IPS-18a (cell line): ENCODE measurements around the gene ATP5F1D.

Experiments
- H3K27ac ChIP-seq: one replicate; pipeline ENCODE4 v1.5.1; 2013; ENCODE audit warnings: low read length
- H3K27me3 ChIP-seq: one replicate; pipeline ENCODE4 v1.6.1; 2013; ENCODE audit warnings: mild to moderate bottlenecking, low read length; ENCODE audit not compliant: control insufficient read depth, insufficient read depth
- H3K36me3 ChIP-seq: one replicate; pipeline ENCODE4 v1.6.1; 2013; ENCODE audit warnings: low read depth, low read length; ENCODE audit not compliant: control insufficient read depth
- H3K4me1 ChIP-seq: one replicate; pipeline ENCODE4 v1.6.1; 2013; ENCODE audit warnings: low read depth, low read length; ENCODE audit not compliant: control insufficient read depth
- H3K4me3 ChIP-seq: one replicate; pipeline ENCODE4 v1.5.1; 2013; ENCODE audit warnings: low read length
- H3K9ac ChIP-seq: one replicate; pipeline ENCODE4 v1.6.1; 2013; ENCODE audit warnings: mild to moderate bottlenecking, low read length, moderate library complexity
- H3K9me3 ChIP-seq: one replicate; pipeline ENCODE4 v1.6.1; 2013; ENCODE audit warnings: low read depth, low read length; ENCODE audit not compliant: control insufficient read depth

The ATP5F1D gene

DNA sequence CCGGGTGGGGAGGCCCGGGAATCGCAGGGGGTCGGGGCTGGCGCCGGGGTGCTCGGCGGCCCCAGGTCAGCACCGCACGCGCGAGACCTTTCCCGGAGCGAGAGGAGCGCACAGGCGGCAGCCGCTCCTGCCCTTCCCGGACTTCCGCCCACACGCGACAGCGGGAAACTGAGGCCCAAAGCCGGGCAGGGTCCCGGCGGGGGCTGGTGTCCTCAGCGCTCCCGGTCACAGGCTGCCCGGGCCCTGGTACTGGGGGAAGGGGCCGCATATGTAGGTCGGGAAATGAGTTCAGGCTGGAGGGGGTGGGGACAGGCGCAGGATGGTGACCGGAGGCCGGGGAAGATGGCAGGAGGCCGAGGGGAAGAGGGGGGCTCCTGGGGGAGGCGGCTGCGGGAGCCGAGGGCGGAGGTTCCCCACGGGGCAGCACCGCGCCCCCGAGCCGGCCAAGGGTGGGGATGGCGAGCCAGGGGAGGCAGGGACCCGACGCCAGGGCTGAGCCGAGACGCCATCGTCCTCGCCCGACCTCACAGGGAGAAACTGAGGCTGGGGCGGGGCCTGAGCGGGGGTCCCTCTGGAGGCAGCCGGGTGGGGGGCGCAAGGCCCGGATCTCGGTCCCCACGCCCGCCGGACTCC lies 4.4 kb upstream of the ATP5F1D start:
- Histone ChIP-seq H3K27me3 (peaks cover 5% of the 10 kb centered on the region), H3K9ac (peak overlapping the region; percentile 9), H3K27ac (no peak overlapping the region), H3K36me3 (peaks cover 7% of the 10 kb centered on the region), H3K4me1 (peaks cover 4% of the 10 kb centered on the region), H3K9me3 (no peaks in the 10 kb centered on the region), H3K4me3 (peak overlapping the region; percentile 65)

GRCh38 chr19:1237754-1238368 lies 3.7 kb upstream of the ATP5F1D start, which contains the start of gene CBARP:
Gene CBARP (minus strand): TSS chr19:1238005. CDS start chr19:1236100, 1,905 bp downstream.
- Histone ChIP-seq H3K36me3 (peaks cover 7% of the 10 kb centered on the region), H3K27ac (no peak within 1 kb of the TSS), H3K4me1 (peaks cover 7% of the 10 kb centered on the region), H3K9ac (peak within 1 kb of the TSS; percentile 9), H3K27me3 (peaks cover 5% of the 10 kb centered on the region), H3K9me3 (no peaks in the 10 kb centered on the region), H3K4me3 (peak within 1 kb of the TSS; percentile 65)

DNA sequence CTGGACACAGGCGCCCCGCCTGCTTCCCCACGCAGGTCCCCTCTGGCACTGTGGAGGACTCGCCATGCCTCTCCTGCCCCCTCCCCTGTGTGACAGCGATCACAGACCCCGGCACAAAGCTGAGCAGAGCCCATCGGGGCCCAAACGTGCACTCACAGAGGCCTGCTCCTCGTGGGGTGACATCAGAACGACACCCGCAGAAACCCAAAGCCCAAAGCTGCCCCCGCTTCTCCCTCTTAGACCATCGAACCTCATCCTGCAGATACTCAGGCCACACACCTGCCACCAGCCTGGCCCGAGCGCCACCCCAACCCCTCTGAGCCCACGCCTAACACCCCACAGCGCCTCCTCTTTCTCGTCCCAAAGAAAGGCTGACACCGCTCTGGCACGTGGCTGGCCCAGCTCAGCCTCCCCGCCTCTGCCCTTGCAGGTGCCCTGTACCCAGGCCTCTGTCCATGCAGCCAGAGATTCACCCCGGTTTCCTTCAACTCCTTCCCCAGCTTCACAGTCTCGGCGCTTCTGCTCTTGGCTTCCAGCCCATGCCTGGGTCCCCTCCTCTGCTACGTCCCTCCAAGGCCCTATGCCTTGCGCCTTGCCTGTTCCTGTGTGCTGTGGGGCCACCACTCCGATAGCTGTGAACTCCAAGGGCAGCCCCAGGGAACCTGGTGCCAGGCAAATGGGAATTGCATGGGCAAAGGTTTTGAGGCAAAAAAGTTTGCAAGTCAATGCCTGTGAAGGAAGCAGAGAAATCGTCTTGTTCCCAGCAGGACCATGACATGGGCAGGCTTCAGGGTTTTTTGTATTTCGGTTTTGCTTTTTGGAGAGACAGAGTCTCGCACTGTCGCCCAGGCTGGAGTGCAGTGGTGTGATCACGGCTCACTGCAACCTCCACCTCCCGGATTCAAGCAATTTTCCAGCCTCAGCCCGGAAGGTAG lies 2.9 kb upstream of the ATP5F1D start:
- H3K4me3 ChIP-seq = peak overlapping the region; percentile 48
- no peak overlapping the region for H3K9ac ChIP-seq
- no peaks in the 10 kb centered on the region for H3K9me3 ChIP-seq
- H3K27ac ChIP-seq = no peak overlapping the region
- peaks cover 5% of the 10 kb centered on the region for H3K27me3 ChIP-seq
- H3K4me1 ChIP-seq = peaks cover 7% of the 10 kb centered on the region
- H3K36me3 ChIP-seq = peaks cover 5% of the 10 kb centered on the region

- Histone ChIP-seq H3K27me3 (peaks cover 5% of the 10 kb centered on the region), H3K4me1 (peaks cover 7% of the 10 kb centered on the region), H3K9me3 (no peaks in the 10 kb centered on the region), H3K4me3 (no peak overlapping the region), H3K36me3 (no peaks in the 10 kb centered on the region), H3K27ac (no peak overlapping the region), H3K9ac (no peak overlapping the region)
These were observed 2.1 kb upstream of the ATP5F1D start for GRCh38 chr19:1239420-1239795.

- H3K4me1 ChIP-seq = peaks cover 10% of the 10 kb centered on the region
- H3K27ac ChIP-seq = no peak overlapping the region
- H3K36me3 ChIP-seq = no peaks in the 10 kb centered on the region
- H3K9ac ChIP-seq = no peak overlapping the region
- H3K27me3 ChIP-seq = peaks cover 5% of the 10 kb centered on the region
- H3K9me3 ChIP-seq = no peaks in the 10 kb centered on the region
- peak overlapping the region; percentile 36 for H3K4me3 ChIP-seq
These were observed 1.5 kb upstream of the ATP5F1D start for GRCh38 chr19:1239796-1240737.

GRCh38 chr19:1240925-1241324 lies 626 bp upstream of the ATP5F1D start:
- no peak overlapping the region for H3K27ac ChIP-seq
- peaks cover 5% of the 10 kb centered on the region for H3K27me3 ChIP-seq
- no peaks in the 10 kb centered on the region for H3K9me3 ChIP-seq
- peaks cover 10% of the 10 kb centered on the region for H3K4me1 ChIP-seq
- no peaks in the 10 kb centered on the region for H3K36me3 ChIP-seq
- H3K9ac ChIP-seq = no peak overlapping the region
- H3K4me3 ChIP-seq = peak overlapping the region; percentile 68

DNA sequence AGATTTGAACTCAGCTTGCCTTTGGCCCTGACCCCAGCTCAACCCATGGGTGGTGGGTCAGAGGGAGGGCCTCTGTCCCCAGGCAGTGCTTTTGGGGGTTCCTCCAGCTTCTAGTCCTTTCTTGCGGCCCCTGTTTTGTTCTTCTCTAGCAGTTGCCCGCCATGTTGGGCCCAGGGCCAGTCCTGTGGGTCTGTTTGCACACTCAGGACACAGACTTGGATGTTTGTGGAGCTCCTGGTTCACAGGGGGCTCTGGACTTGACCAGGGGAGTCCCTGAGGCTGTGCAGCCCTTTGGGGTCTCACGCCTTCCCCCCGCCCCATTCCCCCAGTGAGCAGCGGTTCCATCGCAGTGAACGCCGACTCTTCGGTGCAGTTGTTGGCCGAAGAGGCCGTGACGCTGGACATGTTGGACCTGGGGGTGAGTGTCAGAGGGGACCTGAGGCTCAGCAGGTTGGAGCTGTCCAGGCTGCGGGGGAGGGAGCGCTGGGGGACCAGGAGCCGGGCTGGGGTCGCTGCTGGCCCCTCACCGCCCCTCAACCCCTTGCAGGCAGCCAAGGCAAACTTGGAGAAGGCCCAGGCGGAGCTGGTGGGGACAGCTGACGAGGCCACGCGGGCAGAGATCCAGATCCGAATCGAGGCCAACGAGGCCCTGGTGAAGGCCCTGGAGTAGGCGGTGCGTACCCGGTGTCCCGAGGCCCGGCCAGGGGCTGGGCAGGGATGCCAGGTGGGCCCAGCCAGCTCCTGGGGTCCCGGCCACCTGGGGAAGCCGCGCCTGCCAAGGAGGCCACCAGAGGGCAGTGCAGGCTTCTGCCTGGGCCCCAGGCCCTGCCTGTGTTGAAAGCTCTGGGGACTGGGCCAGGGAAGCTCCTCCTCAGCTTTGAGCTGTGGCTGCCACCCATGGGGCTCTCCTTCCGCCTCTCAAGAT lies 2.5 kb downstream of the ATP5F1D start:
- Histone ChIP-seq H3K36me3 (no peaks in the 10 kb centered on the region), H3K27me3 (peaks cover 5% of the 10 kb centered on the region), H3K9ac (no peak overlapping the region), H3K4me3 (no peak overlapping the region), H3K9me3 (no peaks in the 10 kb centered on the region), H3K4me1 (peaks cover 6% of the 10 kb centered on the region), H3K27ac (no peak overlapping the region)

DNA sequence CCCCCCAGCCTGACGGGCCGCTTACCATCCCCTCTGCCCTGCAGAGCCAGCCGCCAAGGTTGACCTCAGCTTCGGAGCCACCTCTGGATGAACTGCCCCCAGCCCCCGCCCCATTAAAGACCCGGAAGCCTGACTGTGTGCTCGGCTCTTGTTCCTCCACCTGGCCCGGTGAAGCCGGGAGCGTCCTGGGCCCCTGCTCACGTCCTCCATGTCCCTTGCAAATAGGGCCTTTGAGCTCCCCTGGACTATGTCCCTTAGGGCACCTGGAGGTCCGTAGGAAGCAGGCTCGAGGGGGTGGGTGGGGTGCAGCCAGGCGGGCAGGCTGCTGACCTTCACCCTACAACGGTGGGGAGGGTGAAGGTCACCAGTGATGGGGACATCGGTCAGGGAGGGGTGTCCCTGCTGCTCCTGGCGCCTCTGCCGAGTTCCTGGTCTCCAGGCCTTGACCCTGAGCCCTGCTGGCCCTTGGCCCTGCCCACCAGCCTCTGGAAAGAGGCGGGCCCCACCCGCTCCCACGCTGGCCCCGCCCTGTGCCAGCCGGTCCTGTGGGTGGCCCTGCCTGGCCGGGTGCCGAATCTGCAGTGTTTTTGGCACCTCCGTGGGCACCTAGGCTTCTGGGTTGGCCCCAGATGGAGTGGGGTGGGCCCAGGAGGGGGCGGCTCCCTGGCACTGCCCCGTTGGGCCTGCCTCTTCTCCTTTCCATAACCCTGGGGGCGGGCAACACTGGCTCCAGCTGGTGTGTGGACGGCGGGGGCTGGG lies 3.3 kb downstream of the ATP5F1D start:
- Histone ChIP-seq H3K4me1 (peaks cover 6% of the 10 kb centered on the region), H3K27ac (no peak overlapping the region), H3K9me3 (no peaks in the 10 kb centered on the region), H3K9ac (no peak overlapping the region), H3K27me3 (peaks cover 5% of the 10 kb centered on the region), H3K4me3 (no peak overlapping the region), H3K36me3 (no peaks in the 10 kb centered on the region)

DNA sequence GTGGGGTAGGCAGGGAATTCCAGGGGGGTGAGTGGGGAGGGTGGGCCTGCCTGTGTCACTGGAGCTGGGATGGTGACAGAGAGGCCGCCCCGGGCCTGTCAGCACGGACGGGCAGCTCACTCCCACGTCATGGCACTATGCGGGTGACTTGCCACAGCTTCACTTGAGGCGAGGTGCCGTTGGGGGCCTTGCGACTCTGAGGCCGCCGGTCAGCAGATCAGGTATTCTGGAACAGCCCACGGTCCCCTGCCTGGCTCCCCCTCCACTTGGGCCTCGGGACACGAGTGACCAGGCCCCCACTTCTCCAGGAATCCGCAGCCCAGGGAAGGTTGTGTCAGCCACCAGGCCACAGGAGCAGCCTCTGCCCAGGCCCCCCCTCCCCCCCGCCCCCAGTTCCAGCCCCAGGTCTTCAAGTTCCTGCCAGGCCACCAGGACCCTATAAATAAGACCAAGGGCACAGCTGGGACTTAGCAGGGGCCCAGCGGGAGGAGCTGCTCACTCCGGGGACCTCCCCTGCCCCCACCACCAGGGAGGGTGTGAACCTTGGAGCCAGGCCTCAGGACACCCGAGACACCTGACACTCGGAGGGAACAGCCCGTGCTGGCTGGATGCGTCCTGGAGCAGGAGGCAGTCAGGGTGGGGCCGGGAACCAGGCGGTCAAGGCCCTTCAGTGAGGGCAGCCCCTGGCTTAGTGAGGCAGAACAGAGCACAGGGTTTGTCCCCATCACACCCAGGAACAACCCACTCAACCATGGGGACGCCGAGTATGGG lies 4.1 kb downstream of the ATP5F1D start:
- Histone ChIP-seq H3K27ac (no peak overlapping the region), H3K4me1 (peaks cover 6% of the 10 kb centered on the region), H3K9me3 (no peaks in the 10 kb centered on the region), H3K4me3 (no peak overlapping the region), H3K9ac (no peak overlapping the region), H3K36me3 (no peaks in the 10 kb centered on the region), H3K27me3 (peaks cover 5% of the 10 kb centered on the region)
